Measurements from ENCODE around the gene TEX48.

The TEX48 gene

GRCh38 chr9:114677418-114677817 is 4.6 kb downstream of the TEX48 start:
- no peak overlapping the region for H3K27ac ChIP-seq
- TF ChIP-seq CTCF (conservative IDR thresholded peaks at IDR 0.05) (no peak), ZFX (IDR thresholded peaks at IDR 0.05) (no peak)

- no peak overlapping the region for H3K27ac ChIP-seq
- no peak for TF ChIP-seq CTCF (conservative IDR thresholded peaks at IDR 0.05)
- TF ChIP-seq ZFX (IDR thresholded peaks at IDR 0.05) = no peak
Measured at GRCh38 chr9:114676901-114677300, 5.1 kb downstream of the TEX48 start.

GRCh38 chr9:114674798-114675540 is 7.0 kb downstream of the TEX48 start:
- H3K27ac ChIP-seq = no peak overlapping the region
- TF ChIP-seq ZFX (IDR thresholded peaks at IDR 0.05) (no peak), CTCF (conservative IDR thresholded peaks at IDR 0.05) (no peak; the same call in 1 of the 2 replicates)

- H3K27ac ChIP-seq = no peak overlapping the region
Measured at GRCh38 chr9:114674076-114674797, 7.8 kb downstream of the TEX48 start.

GRCh38 chr9:114671605-114672004 is 10.4 kb downstream of the TEX48 start:
- TF ChIP-seq ZFX (IDR thresholded peaks at IDR 0.05) (no peak), CTCF (conservative IDR thresholded peaks at IDR 0.05) (no peak)
- H3K27ac ChIP-seq = no peak overlapping the region

More at GRCh38 chr9:114674076-114674797, 7.8 kb downstream of the TEX48 start:
- TF ChIP-seq CTCF (conservative IDR thresholded peaks at IDR 0.05) = no peak
- no peak for TF ChIP-seq ZFX (IDR thresholded peaks at IDR 0.05)

- TF ChIP-seq ZFX (IDR thresholded peaks at IDR 0.05) (no peak), CTCF (conservative IDR thresholded peaks at IDR 0.05) (no peak)
- no peak overlapping the region for H3K27ac ChIP-seq
Measured at GRCh38 chr9:114669961-114670360, 12.0 kb downstream of the TEX48 start.

- no peak for TF ChIP-seq ZFX (IDR thresholded peaks at IDR 0.05)
- no peak for TF ChIP-seq CTCF (conservative IDR thresholded peaks at IDR 0.05)
- H3K27ac ChIP-seq = no peak overlapping the region
Measured at GRCh38 chr9:114668146-114668545, 13.8 kb downstream of the TEX48 start.
